ENCODE results near the gene GUCY2F. TPM values are rescaled to one million over a fixed set of nuclear protein-coding genes. Genes with fewer than 3 reads are reported as not detected.

Gene GUCY2F
- total RNA-seq, 1 donor from 2014 or later = 0.07 TPM

- peak overlapping the region; percentile 0 for H3K4me3 Mint-ChIP-seq
- no peak overlapping the region for H3K27ac Mint-ChIP-seq (ENCODE audit: unreplicated experiment)
- H3K4me1 Mint-ChIP-seq = peaks cover 18% of the 10 kb centered on the region
- DNase-seq (ENCODE audit: low read depth, low spot score) = peak; percentile 35
- TF ChIP-seq CTCF (conservative IDR thresholded peaks at IDR 0.05) = peak; percentile 60
- no peaks in the 10 kb centered on the region for H3K9me3 Mint-ChIP-seq
- H3K27me3 Mint-ChIP-seq (ENCODE audit: low read depth) = no peaks in the 10 kb centered on the region
- H3K36me3 Mint-ChIP-seq (ENCODE audit: low read depth) = no peaks in the 10 kb centered on the region
Measured at GRCh38 chrX:109472939-109473735, 8.7 kb downstream of the GUCY2F start.

DNA sequence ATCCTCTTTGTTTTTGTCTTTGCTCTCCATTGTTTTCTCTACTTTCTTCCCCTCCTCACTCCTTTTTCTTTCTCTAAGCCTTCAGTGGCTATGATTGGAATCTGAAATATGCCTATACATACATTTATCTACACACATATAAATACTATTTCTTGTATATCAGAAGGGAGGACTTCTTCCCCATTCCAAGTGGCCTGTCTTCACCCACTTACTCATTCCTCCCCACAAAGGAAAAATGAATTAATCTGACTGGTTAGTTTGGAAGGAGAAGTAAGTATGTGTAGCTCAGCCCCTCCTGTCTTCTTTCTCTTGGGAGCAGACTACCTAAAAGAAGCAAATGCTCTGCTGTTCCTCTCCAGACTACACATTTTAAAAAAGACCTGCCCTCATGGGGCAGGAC is 17.7 kb downstream of the GUCY2F start:
- TF ChIP-seq CTCF (conservative IDR thresholded peaks at IDR 0.05) = no peak
- H3K36me3 Mint-ChIP-seq (ENCODE audit: low read depth) = no peaks in the 10 kb centered on the region
- H3K4me3 Mint-ChIP-seq = no peak overlapping the region
- H3K4me1 Mint-ChIP-seq = peaks cover 19% of the 10 kb centered on the region
- peaks cover 2% of the 10 kb centered on the region for H3K9me3 Mint-ChIP-seq
- no peak overlapping the region for H3K27ac Mint-ChIP-seq (ENCODE audit: unreplicated experiment)
- no peaks in the 10 kb centered on the region for H3K27me3 Mint-ChIP-seq (ENCODE audit: low read depth)
- no peak for DNase-seq (ENCODE audit: low read depth, low spot score)

DNA sequence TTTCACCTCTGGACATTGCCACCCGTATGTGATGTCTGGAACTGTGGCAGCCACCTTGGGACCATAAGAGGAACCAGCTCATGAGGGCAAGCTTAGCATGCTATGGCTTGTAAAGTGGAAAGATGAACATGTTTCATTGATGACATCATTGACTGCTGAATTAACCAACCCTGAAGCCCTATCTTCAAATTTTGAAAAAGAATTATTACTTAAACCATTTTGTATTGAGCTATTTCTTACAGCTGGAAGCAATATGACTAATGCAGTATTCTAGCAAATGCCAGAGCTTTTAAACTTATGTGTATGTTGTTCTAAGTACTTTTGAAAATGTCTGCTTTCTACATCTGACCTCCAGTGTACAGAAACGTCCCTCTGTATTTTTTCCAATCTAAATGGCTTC is 18.1 kb downstream of the GUCY2F start:
- H3K9me3 Mint-ChIP-seq = peaks cover 2% of the 10 kb centered on the region
- H3K27ac Mint-ChIP-seq (ENCODE audit: unreplicated experiment) = no peak overlapping the region
- H3K36me3 Mint-ChIP-seq (ENCODE audit: low read depth) = no peaks in the 10 kb centered on the region
- no peaks in the 10 kb centered on the region for H3K27me3 Mint-ChIP-seq (ENCODE audit: low read depth)
- no peak for DNase-seq (ENCODE audit: low read depth, low spot score)
- no peak for TF ChIP-seq CTCF (conservative IDR thresholded peaks at IDR 0.05)
- no peak overlapping the region for H3K4me3 Mint-ChIP-seq
- H3K4me1 Mint-ChIP-seq = peaks cover 19% of the 10 kb centered on the region

GRCh38 chrX:109448282-109448938 is 33.5 kb downstream of the GUCY2F start:
- H3K36me3 Mint-ChIP-seq (ENCODE audit: low read depth) = no peaks in the 10 kb centered on the region
- H3K4me3 Mint-ChIP-seq = no peak overlapping the region
- no peak overlapping the region for H3K27ac Mint-ChIP-seq (ENCODE audit: unreplicated experiment)
- no peak for DNase-seq (ENCODE audit: low read depth, low spot score)
- no peaks in the 10 kb centered on the region for H3K27me3 Mint-ChIP-seq (ENCODE audit: low read depth)
- H3K4me1 Mint-ChIP-seq = peaks cover 23% of the 10 kb centered on the region
- H3K9me3 Mint-ChIP-seq = no peaks in the 10 kb centered on the region
- TF ChIP-seq CTCF (conservative IDR thresholded peaks at IDR 0.05) = no peak

DNA sequence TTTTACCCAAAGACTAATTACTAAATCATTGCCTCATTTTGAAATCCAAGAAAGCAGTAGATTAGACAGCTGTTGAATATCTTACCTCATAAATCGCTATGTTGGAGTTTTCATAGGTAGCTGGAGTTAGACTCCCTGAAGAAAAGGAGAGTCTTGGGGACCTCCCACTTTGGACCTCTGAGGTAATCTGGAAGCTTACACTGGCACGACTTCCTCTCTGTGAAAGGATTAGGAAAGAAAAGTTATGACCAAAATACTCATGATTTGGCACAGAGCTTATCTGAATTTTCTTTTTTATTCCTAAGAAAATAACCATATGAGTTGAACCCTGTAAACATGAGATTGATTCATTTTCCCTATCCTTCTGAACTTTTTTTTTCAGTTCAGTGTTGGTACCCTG is 40.6 kb downstream of the GUCY2F start:
- Mint-ChIP-seq H3K4me3 (no peak overlapping the region), H3K36me3 (ENCODE audit: low read depth) (no peaks in the 10 kb centered on the region), H3K4me1 (peaks cover 5% of the 10 kb centered on the region), H3K27ac (ENCODE audit: unreplicated experiment) (no peak overlapping the region), H3K9me3 (no peaks in the 10 kb centered on the region), H3K27me3 (ENCODE audit: low read depth) (no peaks in the 10 kb centered on the region)
- no peak for DNase-seq (ENCODE audit: low read depth, low spot score)
- no peak for TF ChIP-seq CTCF (conservative IDR thresholded peaks at IDR 0.05)

All from neural crest cell (in vitro differentiated cells).